Endothelial cell of umbilical vein (primary cell): Measurements from ENCODE around the gene ARL6IP4. TPM values are rescaled to one million over a fixed set of nuclear protein-coding genes. Genes with fewer than 3 reads are reported as not detected.

Experiments
- BruUV-seq: library from RNA; stranded (reverse); fragments of 400-500 nt; replicated peaks from 2 replicates; lab custom pipeline; 2021; lab: Mats Ljungman, UMichigan
- CTCF ChIA-PET: fragments of 300-600, 350-600 bp; sonication (Branson Sonifier 250); formaldehyde crosslinking; loops from one replicate; lab custom pipeline; 2021; ENCODE audit warnings: antibody characterized with exemption, inconsistent platforms; lab: Charles Lee
- POLR2A ChIA-PET: fragments of 300-600, 350-600 bp; sonication (Branson Sonifier 250); formaldehyde crosslinking; loops from one replicate; lab custom pipeline; 2021; ENCODE audit warnings: antibody characterized with exemption, inconsistent platforms; lab: Charles Lee
- DNase-seq: peaks from one replicate; pipeline ENCODE4 v3.0.0-alpha.2; 2011; ENCODE audit warnings: low read depth, low spot score
- FAIRE-seq: peaks from 2 replicates; lab custom pipeline; 2011; peaks lifted over from hg19 to GRCh38; lab: Jason Lieb, UNC
- H2AFZ ChIP-seq: 2 replicates; pipeline ENCODE4 v1.6.0; 2012; ENCODE audit warnings: low read depth, low read length, control low read depth, inconsistent platforms
- H3K27ac ChIP-seq: 2 replicates; pipeline ENCODE4 v1.5.1; 2011; ENCODE audit warnings: low read depth, mild to moderate bottlenecking, control low read depth, low read length, moderate library complexity; ENCODE audit not compliant: insufficient read depth
- H3K27me3 ChIP-seq, 2 experiments: 2 replicates each; pipeline versions ENCODE4 v1.6.0 to v1.6.1; 2011; ENCODE audit warnings: low read length in 2 of 2, mixed read lengths in 1 of 2; ENCODE audit not compliant: control insufficient read depth in 2 of 2, insufficient read depth in 2 of 2
- H3K36me3 ChIP-seq, 2 experiments: 2 replicates in 1 of 2; 3 replicates in 1 of 2; pipeline ENCODE4 v1.5.1; 2011; ENCODE audit warnings: low read length in 2 of 2, mild to moderate bottlenecking in 1 of 2, moderate library complexity in 1 of 2; ENCODE audit not compliant: control insufficient read depth in 2 of 2, insufficient read depth in 2 of 2; ENCODE audit errors: extremely low read depth in 1 of 2
- H3K4me1 ChIP-seq: 3 replicates; pipeline ENCODE4 v1.5.1; 2011; ENCODE audit warnings: mild to moderate bottlenecking, low read length; ENCODE audit not compliant: control insufficient read depth, insufficient read depth; ENCODE audit errors: extremely low read depth
- H3K4me2 ChIP-seq: 2 replicates; pipeline ENCODE4 v1.6.1; 2011; ENCODE audit warnings: low read length, control low read depth, mixed read lengths; ENCODE audit not compliant: insufficient read depth
- H3K4me3 ChIP-seq, 3 experiments: fragments of 200-600 bp in 1 of 3; sonication (generic), shearing (Covaris generic) in 1 of 3; replicated peaks in 1 of 3; 2 replicates each; pipeline ENCODE4 v1.5.1; 2011 to 2016; ENCODE audit warnings: control low read depth in 3 of 3, low read length in 3 of 3, mild to moderate bottlenecking in 2 of 3, inconsistent platforms in 1 of 3, low read depth in 1 of 3, moderate library complexity in 1 of 3; ENCODE audit not compliant: insufficient read depth in 1 of 3
- H3K79me2 ChIP-seq: 2 replicates; pipeline ENCODE4 v1.6.0; 2012; ENCODE audit warnings: low read length, inconsistent platforms; ENCODE audit not compliant: control insufficient read depth, insufficient read depth
- H3K9ac ChIP-seq: replicated peaks from 2 replicates; pipeline ENCODE3; 2011; ENCODE audit warnings: low read length, control low read depth; ENCODE audit not compliant: insufficient read depth; ENCODE audit errors: extremely low read depth
- H3K9me1 ChIP-seq: replicated peaks from 3 replicates; pipeline ENCODE4 v1.6.0; 2011; ENCODE audit warnings: mild to moderate bottlenecking, low read length; ENCODE audit not compliant: control insufficient read depth, insufficient read depth; ENCODE audit errors: extremely low read depth
- H3K9me3 ChIP-seq: replicated peaks from 2 replicates; pipeline ENCODE4 v1.5.1; 2012; ENCODE audit warnings: low read length, inconsistent platforms; ENCODE audit not compliant: control insufficient read depth, insufficient read depth
- H4K20me1 ChIP-seq: replicated peaks from 2 replicates; pipeline ENCODE3; 2011; ENCODE audit warnings: mild to moderate bottlenecking, low read length; ENCODE audit not compliant: control insufficient read depth, insufficient read depth; ENCODE audit errors: extremely low read depth
- CTCF ChIP-seq, 2 donors: IDR thresholded peaks; 1 replicate in 1 of 2; 2 replicates in 1 of 2; pipeline ENCODE4 v1.5.1; 2011; ENCODE audit warnings: low read length in 2 of 2, mild to moderate bottlenecking in 2 of 2, moderate library complexity in 2 of 2, control low read depth in 1 of 2, inconsistent platforms in 1 of 2, low read depth in 1 of 2; ENCODE audit not compliant: insufficient read depth in 1 of 2; ENCODE audit errors: extremely low read depth in 1 of 2
- GATA2 ChIP-seq: IDR thresholded peaks from 2 replicates; pipeline ENCODE4 v1.7.0; 2011; ENCODE audit warnings: low read depth, mild to moderate bottlenecking, moderate library complexity, mixed read lengths, low read length; ENCODE audit not compliant: insufficient read length, insufficient read depth
- JUN ChIP-seq: IDR thresholded peaks from 2 replicates; pipeline ENCODE4 v1.6.1; 2011; ENCODE audit warnings: borderline replicate concordance, low read depth; ENCODE audit not compliant: insufficient read length, insufficient read depth
- MYC ChIP-seq: IDR thresholded peaks from one replicate; pipeline ENCODE4 v1.6.1; 2011; ENCODE audit warnings: mild to moderate bottlenecking, low read depth, low read length
- POLR2A ChIP-seq: IDR thresholded peaks from 2 replicates; pipeline ENCODE4 v1.6.1; 2012; ENCODE audit warnings: low read depth, mild to moderate bottlenecking, control low read depth, low read length
- POLR2AphosphoS5 ChIP-seq: IDR thresholded peaks from 2 replicates; pipeline ENCODE4 v1.6.1; 2012; ENCODE audit warnings: low read depth, mild to moderate bottlenecking, control low read depth, low read length, moderate library complexity; ENCODE audit not compliant: insufficient read depth
- dilution Hi-C: fragments of 300-500 bp; cut with MboI; formaldehyde crosslinking; loops from one replicate; pipeline ENCODE4 v1.15.0; 2019; ENCODE audit warnings: low sequenced_read_pairs; ENCODE audit not compliant: extremely low pct_ligation_motif_present
- intact Hi-C: fragments of 100-400 bp; cut with micrococcal nuclease; formaldehyde crosslinking; loops from one replicate; pipeline ENCODE4 v1.10.0; 2022
- polyA plus RNA-seq, 4 experiments: library from polyadenylated mRNA; depleted of rRNA in 3 of 4; stranded (reverse) in 3 of 4; unstranded in 1 of 4; fragments of >200 nt; gene quantifications; 2 replicates each; pipeline versions ENCODE4 v1.2.1 to v1.2.3, GENCODE V29; 2011 to 2012; ENCODE audit warnings: missing spikeins in 1 of 4
- total RNA-seq: library from RNA; stranded (reverse); gene quantifications from 2 replicates; pipeline ENCODE4 v1.2.3, GENCODE V29; 2021

The ARL6IP4 gene
- total and polyA plus RNA-seq, 2 donors (not counting 3 experiments of a cell fraction or from before 2014, with no cell fraction given) = 193 to 226 TPM

GRCh38 chr12:122975790-122976647, 4.5 kb upstream of the ARL6IP4 start:
- BruUV-seq = no TSS peak
- Histone ChIP-seq H3K27me3 (no peaks in the 10 kb centered on the region), H3K4me2 (peak overlapping the region; percentile 61), H3K27ac (peak overlapping the region; percentile 99), H3K79me2 (peaks cover 4% of the 10 kb centered on the region), H3K9ac (peak overlapping the region; percentile 98), H3K36me3 (peaks cover 0 to 2% of the 10 kb centered on the region in 2 experiments), H3K4me3 (peak overlapping the region; percentile 65 to 87 (median 84)), H4K20me1 (no peaks in the 10 kb centered on the region), H3K9me1 (no peaks in the 10 kb centered on the region), H3K9me3 (no peaks in the 10 kb centered on the region), H2AFZ (no peak overlapping the region), H3K4me1 (peaks cover 18% of the 10 kb centered on the region)
- no peak for TF ChIP-seq GATA2
- POLR2A ChIA-PET = interaction anchor here (2.8 kb wide), 1 partner anchor 257 kb away, joined by 15 read pairs; the partner anchor contains the start of genes MPHOSPH9 and MTRFR
- FAIRE-seq (no peak), DNase-seq (peak; percentile 35)
- CTCF ChIA-PET = interaction anchor here (0.7 to 3.9 kb wide), 6 partner anchors 10 to 262 kb away, joined by 3 to 24 read pairs (median 6); partner anchors contain the start of genes ABCB9, MPHOSPH9, MTRFR and PITPNM2
- dilution Hi-C loops (no loop called here), intact Hi-C loops (loop anchor here (1.0 to 2.0 kb wide), 3 partner anchors 33 to 257 kb away; partner anchors contain the start of genes MPHOSPH9, MTRFR and PITPNM2)

DNA sequence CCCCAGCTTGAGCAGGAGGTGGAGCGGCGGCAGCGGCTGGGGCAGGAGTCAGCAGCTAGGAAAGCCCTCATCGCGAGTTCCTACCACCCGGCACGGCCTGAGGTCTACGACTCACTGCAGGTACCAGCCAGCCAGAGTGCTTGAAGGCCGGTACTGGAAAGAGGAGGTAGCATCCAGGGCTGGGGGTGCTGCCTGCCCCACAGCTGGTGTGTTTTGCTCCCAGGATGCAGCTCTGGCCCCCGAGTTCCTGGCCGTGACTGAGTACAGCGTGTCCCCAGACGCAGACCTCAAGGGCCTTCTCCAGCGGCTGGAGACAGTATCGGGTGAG, 3.9 kb upstream of the ARL6IP4 start:
- H4K20me1 ChIP-seq = no peaks in the 10 kb centered on the region
- DNase-seq (no peak), FAIRE-seq (no peak)
- no peak overlapping the region for H3K9ac ChIP-seq
- no peak overlapping the region for H3K27ac ChIP-seq
- no peak for TF ChIP-seq POLR2A
- TF ChIP-seq CTCF (IDR thresholded peaks at IDR 0.05; ENCODE audit: extremely low read depth in 1 of 2, insufficient read depth in 1 of 2, low read depth in 1 of 2, low read length in 2 of 2) = no peak
- no peak for TF ChIP-seq MYC
- no peak for TF ChIP-seq POLR2AphosphoS5
- TF ChIP-seq JUN = no peak
- H3K9me3 ChIP-seq = no peaks in the 10 kb centered on the region
- H2AFZ ChIP-seq = no peak overlapping the region
- H3K4me1 ChIP-seq = peaks cover 20% of the 10 kb centered on the region
- no peak overlapping the region for H3K4me2 ChIP-seq
- H3K36me3 ChIP-seq = peaks cover 0 to 2% of the 10 kb centered on the region in 2 experiments
- ChIA-PET CTCF (interaction anchor here (3.9 kb wide), 1 partner anchor 262 kb away, joined by 24 read pairs; no protein-coding TSS in a partner anchor), POLR2A (no interaction called here)
- H3K79me2 ChIP-seq = peaks cover 10% of the 10 kb centered on the region
- no peaks in the 10 kb centered on the region for H3K9me1 ChIP-seq
- intact Hi-C loops (no loop called here), dilution Hi-C loops (no loop called here)
- no TSS peak for BruUV-seq
- no peaks in the 10 kb centered on the region for H3K27me3 ChIP-seq
- no peak overlapping the region for H3K4me3 ChIP-seq
